Sigmoid colon (tissue), 7 donors: ENCODE results near the gene TTYH3. TPM values are rescaled to one million over a fixed set of nuclear protein-coding genes. Genes with fewer than 3 reads are reported as not detected.

Experiments used
- DNase-seq: peaks from one replicate; pipeline ENCODE4 v3.0.0-alpha.2; 2019
- H3K27ac ChIP-seq, 4 donors: fragments of 200-600 bp; sonication (generic); one replicate each; pipeline ENCODE4 v1.5.1; 2016 to 2019; ENCODE audit warnings: mild to moderate bottlenecking in 1 of 4
- H3K27me3 ChIP-seq, 3 donors: fragments of 200-600 bp; sonication (generic); one replicate each; pipeline ENCODE4 v1.5.1; 2019; ENCODE audit warnings: mild to moderate bottlenecking in 1 of 3
- H3K36me3 ChIP-seq, 4 donors: fragments of 200-600 bp; sonication (generic); one replicate each; pipeline ENCODE4 v1.5.1; 2016 to 2019
- H3K4me1 ChIP-seq, 4 donors: fragments of 200-600 bp; sonication (generic); one replicate each; pipeline ENCODE4 v1.5.1; 2017 to 2019
- H3K4me3 ChIP-seq, 4 donors: fragments of 200-600 bp; sonication (generic); one replicate each; pipeline ENCODE4 v1.5.1; 2017 to 2019; ENCODE audit warnings: mild to moderate bottlenecking in 2 of 4, moderate library complexity in 1 of 4
- H3K9me3 ChIP-seq, 4 donors: fragments of 200-600 bp in 3 of 4; sonication (generic) in 3 of 4; one replicate each; pipeline versions ENCODE4 v1.5.1 to v1.6.1; 2013 to 2019
- CTCF ChIP-seq, 4 experiments: fragments of 450-650 bp in 3 of 4; fragments of 200-600 bp in 1 of 4; IDR thresholded peaks; one replicate each; pipeline ENCODE4 v1.5.1; 2016 to 2019; ENCODE audit warnings: antibody characterized with exemption in 4 of 4, mild to moderate bottlenecking in 3 of 4, moderate library complexity in 2 of 4
- EP300 ChIP-seq, 4 donors: sonication (generic); formaldehyde crosslinking; IDR thresholded peaks; one replicate each; pipeline ENCODE4 v1.6.1; 2017; ENCODE audit warnings: antibody characterized with exemption in 4 of 4
- POLR2A ChIP-seq, 2 donors: fragments of 450-650 bp; IDR thresholded peaks; one replicate each; pipeline ENCODE4 v1.6.1; 2016; ENCODE audit warnings: antibody characterized with exemption in 2 of 2, mild to moderate bottlenecking in 2 of 2, moderate library complexity in 2 of 2
- POLR2AphosphoS5 ChIP-seq, 4 donors: sonication (generic); formaldehyde crosslinking; IDR thresholded peaks; one replicate each; pipeline ENCODE4 v1.6.1; 2017; ENCODE audit warnings: antibody characterized with exemption in 4 of 4
- WGBS, 2 donors: extraction: QIAGEN DNeasy Blood & Tissue Kit; methylation state at CpG; one replicate each; pipeline ENCODE4 v1.1.7; 2013; 5-methylcytosine and 5-hydroxymethylcytosine counted together
- intact Hi-C: fragments of 100-400 bp; cut with DNase I; formaldehyde crosslinking; loops from one replicate; pipeline ENCODE4 v1.15.1; 2023
- polyA plus RNA-seq, 3 donors: library from polyadenylated mRNA; stranded (reverse); fragments of 200-250 nt; gene quantifications; one replicate each; pipeline ENCODE4 v1.2.3, GENCODE V29; 2013
- total RNA-seq, 4 donors: library from RNA; depleted of rRNA; stranded (reverse); fragments of >200 nt; gene quantifications; one replicate each; pipeline ENCODE4 v1.1.0, GENCODE V29; 2016
- donor health status: healthy with polysubstance abuse.
- donor health status: Bipolar disorder and iron deficiency.
- donor health status: healthy.

The TTYH3 gene
- total and polyA plus RNA-seq, 7 donors: 5.4 to 41.7 (median 15.3) TPM

- DNase-seq: no peak
- H3K27ac ChIP-seq: no peak overlapping the region
- H3K4me3 ChIP-seq: no peak overlapping the region
- TF ChIP-seq POLR2AphosphoS5 (IDR thresholded peaks at IDR 0.05): no peak
- TF ChIP-seq CTCF (IDR thresholded peaks at IDR 0.05): no peak
- no peaks in the 10 kb centered on the region for H3K4me1 ChIP-seq
- WGBS, 2 donors: 50 to 96% methylated on average over 2 of the region's 2 CpGs
- H3K27me3 ChIP-seq: no peaks in the 10 kb centered on the region
- intact Hi-C loops: no loop called here
- peaks cover 0 to 31% (median 9%) of the 10 kb centered on the region in 4 donors for H3K36me3 ChIP-seq
- H3K9me3 ChIP-seq: no peaks in the 10 kb centered on the region
Measured at GRCh38 chr7:2657208-2657607, 25.4 kb downstream of the TTYH3 start.

GRCh38 chr7:2657920-2658671 is 26.3 kb downstream of the TTYH3 start:
- no peak for DNase-seq
- Histone ChIP-seq H3K27me3 (no peaks in the 10 kb centered on the region), H3K27ac (no peak overlapping the region), H3K4me1 (peaks cover 0 to 4% (median 0%) of the 10 kb centered on the region in 4 donors), H3K9me3 (no peaks in the 10 kb centered on the region), H3K4me3 (no peak overlapping the region), H3K36me3 (peaks cover 0 to 29% (median 9%) of the 10 kb centered on the region in 4 donors)
- TF ChIP-seq CTCF (IDR thresholded peaks at IDR 0.05) (no peak), POLR2AphosphoS5 (IDR thresholded peaks at IDR 0.05) (no peak), POLR2A (IDR thresholded peaks at IDR 0.05) (no peak), EP300 (IDR thresholded peaks at IDR 0.05) (no peak)
- WGBS, 2 donors: 95% methylated on average over 33 of the region's 33 CpGs
- intact Hi-C loops: no loop called here

- no peaks in the 10 kb centered on the region for H3K27me3 ChIP-seq
- H3K36me3 ChIP-seq: peaks cover 0 to 29% (median 9%) of the 10 kb centered on the region in 4 donors
- no peaks in the 10 kb centered on the region for H3K9me3 ChIP-seq
- DNase-seq: no peak
- 94 to 95% methylated on average over 15 of the region's 15 CpGs for WGBS, 2 donors
- TF ChIP-seq POLR2AphosphoS5 (IDR thresholded peaks at IDR 0.05) (no peak), EP300 (IDR thresholded peaks at IDR 0.05) (no peak), POLR2A (IDR thresholded peaks at IDR 0.05) (no peak), CTCF (IDR thresholded peaks at IDR 0.05) (no peak)
- H3K4me1 ChIP-seq: peaks cover 0 to 10% (median 0%) of the 10 kb centered on the region in 4 donors
- H3K27ac ChIP-seq: no peak overlapping the region
- no peak overlapping the region for H3K4me3 ChIP-seq
- intact Hi-C loops: no loop called here
Measured at GRCh38 chr7:2658941-2659340, 27.2 kb downstream of the TTYH3 start.

GRCh38 chr7:2659556-2660358 is 28.0 kb downstream of the TTYH3 start:
- no peak for DNase-seq
- peaks cover 0 to 29% (median 9%) of the 10 kb centered on the region in 4 donors for H3K36me3 ChIP-seq
- H3K4me1 ChIP-seq: peaks cover 0 to 10% (median 0%) of the 10 kb centered on the region in 4 donors
- H3K27ac ChIP-seq: no peak overlapping the region
- H3K9me3 ChIP-seq: no peaks in the 10 kb centered on the region
- no peak overlapping the region for H3K4me3 ChIP-seq
- intact Hi-C loops: no loop called here
- TF ChIP-seq POLR2AphosphoS5 (IDR thresholded peaks at IDR 0.05) (no peak), POLR2A (IDR thresholded peaks at IDR 0.05) (no peak), CTCF (IDR thresholded peaks at IDR 0.05) (no peak), EP300 (IDR thresholded peaks at IDR 0.05) (no peak)
- H3K27me3 ChIP-seq: no peaks in the 10 kb centered on the region
- WGBS, 2 donors: 91 to 92% methylated on average over 36 of the region's 36 CpGs
